Coronary artery (tissue), 2 donors: Measurements from ENCODE around the gene LPAR5.

Experiments
- DNase-seq: peaks from one replicate; pipeline ENCODE4 v3.0.0-alpha.2; 2017; ENCODE audit warnings: low spot score
- H3K27ac ChIP-seq, 2 donors: fragments of 200-600 bp; sonication (generic); one replicate each; pipeline ENCODE4 v1.5.1; 2016 to 2019
- H3K4me3 ChIP-seq: fragments of 200-600 bp; sonication (generic); 2 replicates; pipeline ENCODE4 v1.5.1; 2016; ENCODE audit warnings: mild to moderate bottlenecking, moderate library complexity
- TF ChIP-seq, protein P1 (sequence below): fragments of 200-600 bp; sonication (generic); IDR thresholded peaks from one replicate; pipeline ENCODE4 v1.5.1; 2019; ENCODE audit warnings: antibody characterized with exemption

The LPAR5 gene

GRCh38 chr12:6570264-6570887 lies 65.4 kb downstream of the LPAR5 start:
- no peak overlapping the region for H3K4me3 ChIP-seq
- no peak overlapping the region for H3K27ac ChIP-seq
- TF ChIP-seq, protein P1, sequence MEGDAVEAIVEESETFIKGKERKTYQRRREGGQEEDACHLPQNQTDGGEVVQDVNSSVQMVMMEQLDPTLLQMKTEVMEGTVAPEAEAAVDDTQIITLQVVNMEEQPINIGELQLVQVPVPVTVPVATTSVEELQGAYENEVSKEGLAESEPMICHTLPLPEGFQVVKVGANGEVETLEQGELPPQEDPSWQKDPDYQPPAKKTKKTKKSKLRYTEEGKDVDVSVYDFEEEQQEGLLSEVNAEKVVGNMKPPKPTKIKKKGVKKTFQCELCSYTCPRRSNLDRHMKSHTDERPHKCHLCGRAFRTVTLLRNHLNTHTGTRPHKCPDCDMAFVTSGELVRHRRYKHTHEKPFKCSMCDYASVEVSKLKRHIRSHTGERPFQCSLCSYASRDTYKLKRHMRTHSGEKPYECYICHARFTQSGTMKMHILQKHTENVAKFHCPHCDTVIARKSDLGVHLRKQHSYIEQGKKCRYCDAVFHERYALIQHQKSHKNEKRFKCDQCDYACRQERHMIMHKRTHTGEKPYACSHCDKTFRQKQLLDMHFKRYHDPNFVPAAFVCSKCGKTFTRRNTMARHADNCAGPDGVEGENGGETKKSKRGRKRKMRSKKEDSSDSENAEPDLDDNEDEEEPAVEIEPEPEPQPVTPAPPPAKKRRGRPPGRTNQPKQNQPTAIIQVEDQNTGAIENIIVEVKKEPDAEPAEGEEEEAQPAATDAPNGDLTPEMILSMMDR = no peak
- no peak for DNase-seq

DNA sequence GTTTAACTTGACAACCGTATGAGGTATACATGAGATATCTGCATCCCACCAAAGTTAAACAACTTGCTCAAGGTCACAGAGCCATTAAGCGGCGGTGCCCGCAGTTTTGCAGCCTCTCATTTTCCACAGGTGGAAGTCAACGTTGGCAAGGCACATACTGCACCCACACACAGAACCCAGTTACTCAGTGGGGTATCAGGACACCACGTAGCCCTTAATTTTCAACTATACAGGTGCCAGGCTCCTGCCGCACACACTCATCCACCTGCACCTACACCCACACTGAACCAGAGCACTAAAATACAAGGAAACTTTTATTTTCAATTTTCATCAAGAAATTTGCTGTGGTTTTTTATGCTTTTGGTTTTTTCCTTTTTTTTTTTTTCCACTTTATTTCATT lies 66.0 kb downstream of the LPAR5 start:
- Histone ChIP-seq H3K4me3 (no peak overlapping the region), H3K27ac (no peak overlapping the region)
- TF ChIP-seq, protein P1 = no peak
- no peak for DNase-seq

- Histone ChIP-seq H3K4me3 (no peak overlapping the region), H3K27ac (no peak overlapping the region)
- no peak for DNase-seq
- TF ChIP-seq, protein P1 = no peak
Observed at GRCh38 chr12:6569312-6569711, 66.4 kb downstream of the LPAR5 start.
